Progenitor cell of endocrine pancreas (in vitro differentiated cells): Measurements from ENCODE around the gene STK38. TPM values are rescaled to one million over a fixed set of nuclear protein-coding genes. Genes with fewer than 3 reads are reported as not detected.

Source experiments
- DNase-seq: peaks from one replicate; pipeline ENCODE4 v3.0.0; 2021; ENCODE audit warnings: low spot score; ENCODE audit not compliant: unreplicated experiment
- H3K27ac Mint-ChIP-seq: 2 replicates; pipeline ENCODE4 v1.8.0; 2021; ENCODE audit warnings: mild to moderate bottlenecking, moderate library complexity, mixed read lengths
- H3K27me3 Mint-ChIP-seq: 2 replicates; pipeline ENCODE4 v1.8.0; 2021; ENCODE audit warnings: mixed read lengths
- H3K36me3 Mint-ChIP-seq: 2 replicates; pipeline ENCODE4 v1.8.0; 2022; ENCODE audit warnings: mixed read lengths; ENCODE audit not compliant: insufficient read depth
- H3K4me1 Mint-ChIP-seq: 2 replicates; pipeline ENCODE4 v1.8.0; 2021; ENCODE audit warnings: low read depth, mixed read lengths
- H3K4me3 Mint-ChIP-seq: 2 replicates; pipeline ENCODE4 v1.8.0; 2021; ENCODE audit warnings: low read depth, mild to moderate bottlenecking, moderate library complexity, mixed read lengths
- H3K9me3 Mint-ChIP-seq: 2 replicates; pipeline ENCODE4 v1.8.0; 2021; ENCODE audit warnings: low read depth, mixed read lengths
- CTCF ChIP-seq: fragments of 200-600 bp; sonication (generic); IDR thresholded peaks from one replicate; pipeline ENCODE4 v1.5.0; 2021; ENCODE audit warnings: antibody characterized with exemption, mild to moderate bottlenecking; ENCODE audit not compliant: unreplicated experiment
- total RNA-seq: library from RNA; stranded (reverse); gene quantifications from 2 replicates; pipeline ENCODE4 v1.2.1, GENCODE V29; 2021

Gene STK38
- total RNA-seq, 1 donor from 2014 or later = 47.2 TPM

- H3K9me3 Mint-ChIP-seq = no peaks in the 10 kb centered on the region
- peaks cover 9% of the 10 kb centered on the region for H3K4me1 Mint-ChIP-seq
- H3K27me3 Mint-ChIP-seq = no peaks in the 10 kb centered on the region
- peaks cover 35% of the 10 kb centered on the region for H3K36me3 Mint-ChIP-seq
- no peak overlapping the region for H3K27ac Mint-ChIP-seq
- H3K4me3 Mint-ChIP-seq = no peak overlapping the region
- no peak for DNase-seq
- TF ChIP-seq CTCF = no peak
Measured at GRCh38 chr6:36495086-36495485, 52.2 kb downstream of the STK38 start.

- Mint-ChIP-seq H3K36me3 (peaks cover 35% of the 10 kb centered on the region), H3K4me1 (peaks cover 9% of the 10 kb centered on the region), H3K4me3 (peak overlapping the region; percentile 1), H3K9me3 (no peaks in the 10 kb centered on the region), H3K27ac (peak overlapping the region; percentile 1), H3K27me3 (no peaks in the 10 kb centered on the region)
- TF ChIP-seq CTCF = no peak
- no peak for DNase-seq
Measured at GRCh38 chr6:36493859-36494258, 53.4 kb downstream of the STK38 start.

GRCh38 chr6:36493319-36493718 lies 54.0 kb downstream of the STK38 start:
- Mint-ChIP-seq H3K9me3 (no peaks in the 10 kb centered on the region), H3K27ac (peak overlapping the region; percentile 25), H3K4me3 (no peak overlapping the region), H3K27me3 (no peaks in the 10 kb centered on the region), H3K4me1 (peaks cover 9% of the 10 kb centered on the region), H3K36me3 (peaks cover 35% of the 10 kb centered on the region)
- no peak for DNase-seq
- no peak for TF ChIP-seq CTCF

- Mint-ChIP-seq H3K4me3 (no peak overlapping the region), H3K27me3 (no peaks in the 10 kb centered on the region), H3K27ac (no peak overlapping the region), H3K4me1 (peaks cover 9% of the 10 kb centered on the region), H3K9me3 (no peaks in the 10 kb centered on the region), H3K36me3 (peaks cover 35% of the 10 kb centered on the region)
- TF ChIP-seq CTCF = no peak
- DNase-seq = no peak
Measured at GRCh38 chr6:36492621-36493020, 54.7 kb downstream of the STK38 start.

- H3K4me3 Mint-ChIP-seq = no peak overlapping the region
- DNase-seq = no peak
- H3K27ac Mint-ChIP-seq = no peak overlapping the region
- H3K36me3 Mint-ChIP-seq = peaks cover 33% of the 10 kb centered on the region
- H3K27me3 Mint-ChIP-seq = no peaks in the 10 kb centered on the region
- H3K9me3 Mint-ChIP-seq = no peaks in the 10 kb centered on the region
- H3K4me1 Mint-ChIP-seq = peaks cover 9% of the 10 kb centered on the region
- no peak for TF ChIP-seq CTCF
Measured at GRCh38 chr6:36492092-36492491, 55.2 kb downstream of the STK38 start.
